Measurements from ENCODE around the gene KCNQ1OT1. TPM values are rescaled to one million over a fixed set of nuclear protein-coding genes. Genes with fewer than 3 reads are reported as not detected.

The KCNQ1OT1 gene
- total and polyA plus RNA-seq, 2 experiments from 2014 or later: 3.1 to 7.9 TPM

- Histone ChIP-seq H3K4me1 (ENCODE audit: insufficient read depth) (peaks cover 43% of the 10 kb centered on the region), H3K36me3 (replicated peaks; ENCODE audit: insufficient read depth, low read depth) (no peaks in the 10 kb centered on the region), H3K4me3 (no peak overlapping the region), H3K4me2 (no peak overlapping the region), H3K79me2 (no peaks in the 10 kb centered on the region), H3K9me3 (ENCODE audit: low read depth) (no peaks in the 10 kb centered on the region), H3K27ac (peak overlapping the region; percentile 91), H4K20me1 (ENCODE audit: insufficient read depth, poor library complexity, severe bottlenecking) (no peaks in the 10 kb centered on the region), H3K27me3 (no peaks in the 10 kb centered on the region), H3K9me2 (replicated peaks; ENCODE audit: insufficient read depth) (no peaks in the 10 kb centered on the region), H2AFZ (no peak overlapping the region)
- TF ChIP-seq EZH2 (IDR thresholded peaks at IDR 0.05; ENCODE audit: borderline replicate concordance) (no peak), EZH2phosphoT487 (IDR thresholded peaks at IDR 0.05; ENCODE audit: low read depth, severe bottlenecking, unreplicated experiment) (no peak), CTCF (IDR thresholded peaks at IDR 0.05; ENCODE audit: poor library complexity) (no peak)
- no peak for DNase-seq (ENCODE audit: low spot score)
- WGBS (ENCODE audit: low lambda C conversion rate, missing lambda C conversion rate): 81% methylated on average over 24 of the region's 26 CpGs
Measured at GRCh38 chr11:2713661-2714462, 14.1 kb upstream of the KCNQ1OT1 start.

- Histone ChIP-seq H4K20me1 (ENCODE audit: insufficient read depth, poor library complexity, severe bottlenecking) (no peaks in the 10 kb centered on the region), H3K9me2 (replicated peaks; ENCODE audit: insufficient read depth) (no peaks in the 10 kb centered on the region), H3K4me1 (ENCODE audit: insufficient read depth) (peaks cover 44% of the 10 kb centered on the region), H3K27me3 (no peaks in the 10 kb centered on the region), H3K79me2 (no peaks in the 10 kb centered on the region), H3K36me3 (replicated peaks; ENCODE audit: insufficient read depth, low read depth) (no peaks in the 10 kb centered on the region), H2AFZ (no peak overlapping the region), H3K4me3 (no peak overlapping the region), H3K27ac (peak overlapping the region; percentile 91), H3K9me3 (ENCODE audit: low read depth) (no peaks in the 10 kb centered on the region), H3K4me2 (no peak overlapping the region)
- TF ChIP-seq EZH2 (IDR thresholded peaks at IDR 0.05; ENCODE audit: borderline replicate concordance): no peak
- no peak for DNase-seq (ENCODE audit: low spot score)
- 81% methylated on average over 12 of the region's 12 CpGs for WGBS (ENCODE audit: low lambda C conversion rate, missing lambda C conversion rate)
Measured at GRCh38 chr11:2713094-2713493, 13.3 kb upstream of the KCNQ1OT1 start.

- no peaks in the 10 kb centered on the region for H4K20me1 ChIP-seq (ENCODE audit: insufficient read depth, poor library complexity, severe bottlenecking)
Measured at GRCh38 chr11:2711161-2711560, 11.4 kb upstream of the KCNQ1OT1 start.

More at GRCh38 chr11:2711161-2711560, 11.4 kb upstream of the KCNQ1OT1 start:
- H3K4me3 ChIP-seq: no peak overlapping the region
- no peak overlapping the region for H2AFZ ChIP-seq
- no peak overlapping the region for H3K4me2 ChIP-seq
- H3K79me2 ChIP-seq: no peaks in the 10 kb centered on the region
- WGBS (ENCODE audit: low lambda C conversion rate, missing lambda C conversion rate): 90% methylated on average over 6 of the region's 6 CpGs
- no peaks in the 10 kb centered on the region for H3K27me3 ChIP-seq
- peaks cover 36% of the 10 kb centered on the region for H3K4me1 ChIP-seq (ENCODE audit: insufficient read depth)
- H3K27ac ChIP-seq: peak overlapping the region; percentile 97
- no peaks in the 10 kb centered on the region for H3K9me3 ChIP-seq (ENCODE audit: low read depth)
- TF ChIP-seq CTCF (IDR thresholded peaks at IDR 0.05; ENCODE audit: poor library complexity): no peak
- no peak for TF ChIP-seq EZH2 (IDR thresholded peaks at IDR 0.05; ENCODE audit: borderline replicate concordance)
- TF ChIP-seq EZH2phosphoT487 (IDR thresholded peaks at IDR 0.05; ENCODE audit: low read depth, severe bottlenecking, unreplicated experiment): no peak
- H3K36me3 ChIP-seq (replicated peaks; ENCODE audit: insufficient read depth, low read depth): no peaks in the 10 kb centered on the region
- no peak for DNase-seq (ENCODE audit: low spot score)
- H3K9me2 ChIP-seq (replicated peaks; ENCODE audit: insufficient read depth): no peaks in the 10 kb centered on the region

Measured in hepatocyte (in vitro differentiated cells).